GM13977 (cell line): ENCODE data around the gene SERPINB8.
A peak's percentile ranks its signal among the peaks of the same experiment; 100 is the strongest.

Experiments used
- DNase-seq: peaks from one replicate; pipeline ENCODE4 v3.0.0; 2012; ENCODE audit warnings: low spot score
- CTCF ChIP-seq: IDR thresholded peaks from 2 replicates; pipeline ENCODE4 v1.5.1; 2012; ENCODE audit warnings: mild to moderate bottlenecking, control low read depth; ENCODE audit not compliant: insufficient read depth; ENCODE audit errors: extremely low read depth, missing control alignments
- in situ Hi-C: fragments of 300-500 bp; cut with MboI; formaldehyde crosslinking; loops from one replicate; pipeline ENCODE4 v1.12.0; 2022; ENCODE audit warnings: low sequenced_read_pairs, low pct_unique_long_range_greater_than_20kb, mixed read lengths, inconsistent platforms; ENCODE audit not compliant: unreplicated experiment

Gene SERPINB8

GRCh38 chr18:64019922-64020756 lies 50.3 kb downstream of the SERPINB8 start:
- DNase-seq, result no peak
- no peak for TF ChIP-seq CTCF
- in situ Hi-C loops, result no loop called here

GRCh38 chr18:64026350-64026749 lies 56.5 kb downstream of the SERPINB8 start:
- no peak for TF ChIP-seq CTCF
- in situ Hi-C loops, result loop anchor here (25.0 kb wide), 1 partner anchor 361 kb away; no protein-coding TSS in a partner anchor
- no peak for DNase-seq

GRCh38 chr18:64027931-64028695 lies 58.2 kb downstream of the SERPINB8 start:
- peak; percentile 61 for DNase-seq

GRCh38 chr18:64029096-64029495 lies 59.2 kb downstream of the SERPINB8 start:
- DNase-seq, result no peak
- in situ Hi-C loops, result loop anchor here (25.0 kb wide), 1 partner anchor 358 kb away; no protein-coding TSS in a partner anchor
- no peak for TF ChIP-seq CTCF

More at GRCh38 chr18:64027931-64028695, 58.2 kb downstream of the SERPINB8 start:
- no peak for TF ChIP-seq CTCF
- in situ Hi-C loops, result loop anchor here (25.0 kb wide), 1 partner anchor 359 kb away; no protein-coding TSS in a partner anchor

GRCh38 chr18:64031411-64031810 lies 61.5 kb downstream of the SERPINB8 start:
- DNase-seq, result no peak
- TF ChIP-seq CTCF, result no peak
- in situ Hi-C loops, result loop anchor here (25.0 kb wide), 1 partner anchor 356 kb away; no protein-coding TSS in a partner anchor

GRCh38 chr18:64032312-64032711 lies 62.4 kb downstream of the SERPINB8 start:
- no peak for DNase-seq
- in situ Hi-C loops, result loop anchor here (25.0 kb wide), 1 partner anchor 355 kb away; no protein-coding TSS in a partner anchor
- TF ChIP-seq CTCF, result no peak
